ENCODE data around the gene PIP5KL1.
A peak's percentile ranks its signal among the peaks of the same experiment; 100 is the strongest.

Gene PIP5KL1

GRCh38 chr9:127949827-127950512 is 19.4 kb upstream of the PIP5KL1 start:
- DNase-seq: no peak

- no peak for DNase-seq
Measured at GRCh38 chr9:127947841-127948710, 17.5 kb upstream of the PIP5KL1 start.

DNA sequence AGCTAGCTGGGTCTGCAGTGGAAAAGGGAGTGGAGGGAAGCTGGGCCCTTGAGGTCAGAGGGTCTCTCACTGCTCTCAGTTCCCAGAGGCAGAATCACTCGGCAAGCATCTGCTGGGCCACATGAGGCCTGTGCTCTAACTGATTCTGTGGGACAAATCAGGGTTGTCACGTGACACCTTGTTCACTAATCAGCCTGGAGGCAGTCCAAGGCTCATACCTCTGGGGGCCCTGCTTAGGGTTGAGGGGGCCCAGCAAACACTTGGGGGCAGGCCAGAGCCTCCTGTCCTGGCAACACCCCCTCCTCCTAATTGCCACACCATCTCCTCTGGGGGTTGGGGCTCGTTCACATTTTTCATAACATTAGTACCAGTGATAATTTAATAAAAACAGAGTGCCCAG is 16.2 kb upstream of the PIP5KL1 start:
- DNase-seq: no peak

DNA sequence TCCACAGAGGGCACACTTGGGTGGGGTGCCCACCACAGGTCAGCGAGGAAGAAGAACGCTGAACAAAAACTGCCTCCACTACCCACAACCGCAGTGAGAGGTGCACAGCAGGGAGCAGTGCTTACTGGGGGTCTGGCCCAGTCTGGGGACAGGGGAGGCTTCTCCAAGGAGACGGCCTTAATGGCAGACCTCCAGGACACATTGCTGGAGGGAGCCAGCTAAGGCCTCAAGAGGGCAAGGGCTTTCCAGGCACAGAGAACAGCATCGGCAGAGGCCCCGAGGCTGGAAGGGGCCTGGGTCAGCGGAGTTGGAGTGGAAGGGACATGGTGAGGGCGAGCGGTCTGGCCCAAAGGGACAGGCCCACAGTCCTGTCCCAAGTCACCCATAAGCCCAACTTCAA is 15.4 kb upstream of the PIP5KL1 start:
- no peak for DNase-seq

DNA sequence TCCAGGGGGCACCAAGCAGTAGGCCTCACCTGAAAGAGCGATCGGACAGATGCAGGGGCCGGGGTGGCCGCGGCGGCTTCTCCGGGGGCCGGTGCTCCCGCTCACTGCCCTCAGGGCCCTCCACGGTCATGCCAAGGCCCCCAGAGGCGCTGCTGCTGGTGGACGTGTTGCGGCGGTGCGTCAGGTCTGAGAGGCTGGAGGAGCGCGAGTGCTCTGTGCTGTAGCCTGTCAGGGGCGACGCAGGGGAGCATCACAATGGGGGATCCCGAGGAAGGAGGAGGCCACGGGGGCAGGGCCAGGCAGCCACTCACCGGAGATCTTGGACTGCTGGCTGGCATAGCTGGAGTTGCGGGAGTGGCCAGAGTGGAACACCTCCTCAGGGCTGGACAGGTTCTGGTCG is 14.8 kb upstream of the PIP5KL1 start:
- DNase-seq: no peak

DNA sequence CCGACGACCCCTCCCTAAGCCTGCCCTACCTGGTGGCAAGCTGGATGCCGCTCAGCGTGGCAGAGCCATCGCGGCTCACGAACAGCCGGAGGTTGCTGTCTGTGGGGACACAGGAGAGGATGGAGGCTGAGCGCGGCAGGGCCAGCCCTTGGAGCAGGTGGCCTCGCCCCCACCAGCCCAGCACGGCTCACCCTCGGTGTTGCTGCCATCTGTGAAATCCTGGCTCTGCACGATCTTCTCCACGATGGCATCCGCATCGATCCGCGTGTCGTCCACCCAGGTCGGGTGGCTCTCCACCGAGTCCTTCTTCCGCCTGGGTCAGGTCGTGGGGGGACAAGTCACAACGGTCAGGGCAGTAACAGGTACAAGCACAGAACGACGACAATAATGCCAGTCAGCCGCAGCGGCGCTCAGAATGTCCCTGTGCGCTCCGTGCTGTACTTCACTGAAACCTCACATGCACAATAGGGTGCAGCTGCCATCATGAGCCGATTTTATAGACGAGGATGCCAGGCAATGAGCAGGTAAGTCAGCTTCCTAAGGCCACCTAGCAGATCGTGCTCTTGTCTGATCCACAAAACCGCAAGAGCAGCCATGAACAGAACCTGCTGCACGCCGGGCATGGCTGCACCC is 14.1 kb upstream of the PIP5KL1 start:
- DNase-seq: no peak

DNA sequence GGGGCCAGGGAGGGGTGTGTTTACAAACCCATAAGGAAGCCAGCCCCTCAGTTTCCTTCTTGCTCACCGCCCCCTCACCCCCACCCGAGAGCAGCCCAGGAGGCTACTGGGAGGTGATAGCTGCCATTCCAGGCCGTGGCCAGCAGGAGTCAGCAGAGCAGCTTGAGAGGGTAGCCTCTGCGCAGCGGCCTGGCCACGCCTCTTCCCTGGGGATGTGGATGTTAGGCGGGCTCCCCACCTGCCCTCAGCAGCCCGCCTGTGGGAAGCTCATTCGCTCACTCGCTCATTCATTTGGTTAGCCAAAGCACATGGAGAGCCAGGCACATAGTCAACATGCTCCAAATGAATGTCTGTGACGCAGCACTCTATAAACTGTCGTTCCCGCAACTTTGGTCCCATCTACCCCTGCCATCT is 13.2 kb upstream of the PIP5KL1 start:
- DNase-seq: peak; percentile 93 to 94 (median 93)

DNA sequence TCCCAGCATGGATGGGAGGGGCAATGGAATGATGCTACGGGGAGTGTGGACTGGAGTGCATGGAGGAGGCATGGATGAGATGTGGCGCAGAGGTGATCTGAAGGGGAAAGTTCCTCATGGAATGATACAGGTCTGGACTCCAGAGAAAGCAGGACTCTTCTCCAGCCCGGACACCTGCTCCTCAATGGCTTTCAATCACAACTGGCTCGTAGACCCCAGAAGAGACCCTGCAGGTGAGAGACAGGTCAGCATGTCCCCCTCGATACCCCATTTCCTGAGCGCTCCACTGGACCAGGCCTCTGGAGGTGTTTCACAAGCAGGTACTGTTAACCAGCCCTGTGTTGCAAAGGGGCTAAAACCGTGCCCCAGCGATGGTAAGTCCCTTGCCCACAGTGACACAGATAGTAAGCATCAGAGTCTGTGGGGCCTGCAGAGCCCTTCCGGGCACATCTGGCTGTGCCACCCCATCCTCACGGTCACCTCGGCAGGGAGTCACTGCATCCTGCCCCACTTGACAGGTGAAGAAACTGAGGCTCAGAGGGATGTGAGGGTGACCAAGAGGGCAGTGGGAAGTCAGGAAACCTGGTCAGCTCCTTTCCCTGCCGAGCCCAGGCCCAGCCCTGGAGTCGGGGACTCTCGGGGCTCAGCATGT is 12.6 kb upstream of the PIP5KL1 start:
- no peak for DNase-seq

DNA sequence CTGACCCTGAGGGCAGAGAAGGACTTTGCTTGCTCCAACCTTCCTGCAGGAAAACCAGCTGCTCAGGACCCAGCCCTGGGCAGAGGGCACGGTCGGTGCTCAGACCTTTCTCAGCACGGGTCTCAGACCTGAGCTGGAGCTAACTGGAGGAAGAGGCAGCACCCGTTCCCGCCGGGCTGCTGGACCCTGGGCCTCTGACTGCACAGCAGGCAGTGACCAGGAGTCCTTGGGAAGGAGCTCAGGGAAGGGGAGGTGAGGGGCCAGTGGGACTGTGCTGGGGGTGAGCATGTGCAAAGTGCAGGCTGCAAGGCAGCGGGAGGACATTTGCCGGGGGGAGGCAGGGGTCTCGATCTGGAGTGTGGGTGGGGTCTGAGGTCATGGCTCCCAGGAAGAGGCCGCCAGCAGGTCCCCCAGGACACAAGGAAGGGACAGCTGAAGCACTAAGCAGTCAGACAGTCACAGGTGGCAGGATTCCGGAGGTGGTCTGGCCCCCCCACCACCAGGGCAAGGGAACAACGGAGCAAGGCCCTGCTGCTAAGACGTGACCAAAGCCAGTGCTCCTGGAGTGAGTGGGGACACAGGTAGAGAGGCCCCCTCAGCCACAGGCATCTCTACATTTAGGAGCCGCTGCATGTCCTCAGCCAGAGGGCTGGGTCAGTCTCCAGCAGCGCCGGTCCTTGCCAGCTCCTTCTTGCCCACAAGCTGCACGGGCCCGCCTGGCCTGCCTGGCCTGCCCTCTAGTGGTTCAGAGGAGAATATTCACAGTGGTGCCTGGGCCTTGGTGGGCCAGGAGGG is 11.8 kb upstream of the PIP5KL1 start:
- peak; percentile 60 to 79 (median 78) for DNase-seq

- DNase-seq: no peak
Measured at GRCh38 chr9:127941961-127942215, 11.3 kb upstream of the PIP5KL1 start.

DNA sequence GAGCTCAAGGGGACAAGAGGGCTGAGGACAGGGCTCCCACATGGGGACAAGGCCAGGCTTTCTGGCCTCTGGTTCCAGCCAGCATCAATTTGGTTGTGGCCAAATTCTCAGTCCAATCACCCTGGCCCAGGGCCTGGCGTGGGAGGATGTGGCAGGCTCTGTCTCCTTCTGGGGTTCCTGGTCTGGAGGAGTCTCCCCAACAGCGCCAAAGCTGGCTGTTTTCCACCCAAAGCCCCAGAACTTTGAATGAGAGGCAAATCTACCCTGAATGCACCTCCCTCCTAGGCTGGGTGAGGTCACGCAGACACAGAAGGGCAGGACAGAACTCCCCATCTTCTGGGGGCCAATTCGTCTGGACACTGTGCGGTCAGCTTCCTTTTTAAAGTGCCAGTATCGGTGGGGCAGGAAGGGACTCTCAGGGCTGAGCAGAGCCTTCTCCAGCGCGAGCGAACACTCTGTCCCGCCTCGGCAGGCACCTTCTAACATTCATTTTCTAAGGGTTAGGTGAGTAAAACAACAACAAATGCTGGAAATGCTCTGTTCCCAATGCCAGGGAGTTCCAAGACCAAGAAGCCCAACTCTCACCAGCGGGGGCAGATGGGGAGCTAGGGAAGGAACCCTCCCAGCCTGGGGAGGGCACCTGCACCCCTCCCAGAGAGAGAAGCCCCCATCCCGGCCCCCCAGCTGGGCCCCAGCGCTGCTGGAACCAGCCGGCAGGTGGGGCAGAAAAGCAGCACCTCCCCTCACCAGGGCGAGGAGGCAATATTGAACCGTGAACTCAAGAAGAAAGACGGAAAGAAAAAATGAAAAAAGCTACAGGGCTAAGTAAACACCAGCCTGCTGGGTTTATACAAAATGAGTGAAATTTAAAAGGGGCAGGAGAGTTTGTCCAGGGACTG is 10.7 kb upstream of the PIP5KL1 start:
- DNase-seq: no peak

GRCh38 chr9:127940593-127940992 is 10.0 kb upstream of the PIP5KL1 start:
- DNase-seq: no peak

DNA sequence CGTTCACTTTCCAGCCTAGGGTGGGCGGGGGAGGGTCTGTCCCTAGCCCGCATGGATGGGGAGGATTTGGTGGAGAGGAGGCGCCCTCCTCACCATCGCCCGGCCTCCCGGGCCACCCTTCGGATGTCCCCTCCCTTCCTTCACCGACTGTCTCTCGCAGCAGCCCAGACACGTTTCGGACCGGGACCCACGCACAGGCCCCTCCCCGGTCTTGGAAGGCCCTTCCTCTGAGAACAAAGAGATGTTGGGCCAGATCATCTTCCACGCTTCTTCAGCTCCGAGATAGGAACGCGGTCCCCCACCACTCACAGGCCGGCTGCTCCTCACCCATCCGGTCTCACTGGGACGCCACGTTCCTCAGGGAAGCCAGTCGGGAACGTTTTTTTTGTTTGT is 7.7 kb upstream of the PIP5KL1 start:
- DNase-seq: no peak

DNA sequence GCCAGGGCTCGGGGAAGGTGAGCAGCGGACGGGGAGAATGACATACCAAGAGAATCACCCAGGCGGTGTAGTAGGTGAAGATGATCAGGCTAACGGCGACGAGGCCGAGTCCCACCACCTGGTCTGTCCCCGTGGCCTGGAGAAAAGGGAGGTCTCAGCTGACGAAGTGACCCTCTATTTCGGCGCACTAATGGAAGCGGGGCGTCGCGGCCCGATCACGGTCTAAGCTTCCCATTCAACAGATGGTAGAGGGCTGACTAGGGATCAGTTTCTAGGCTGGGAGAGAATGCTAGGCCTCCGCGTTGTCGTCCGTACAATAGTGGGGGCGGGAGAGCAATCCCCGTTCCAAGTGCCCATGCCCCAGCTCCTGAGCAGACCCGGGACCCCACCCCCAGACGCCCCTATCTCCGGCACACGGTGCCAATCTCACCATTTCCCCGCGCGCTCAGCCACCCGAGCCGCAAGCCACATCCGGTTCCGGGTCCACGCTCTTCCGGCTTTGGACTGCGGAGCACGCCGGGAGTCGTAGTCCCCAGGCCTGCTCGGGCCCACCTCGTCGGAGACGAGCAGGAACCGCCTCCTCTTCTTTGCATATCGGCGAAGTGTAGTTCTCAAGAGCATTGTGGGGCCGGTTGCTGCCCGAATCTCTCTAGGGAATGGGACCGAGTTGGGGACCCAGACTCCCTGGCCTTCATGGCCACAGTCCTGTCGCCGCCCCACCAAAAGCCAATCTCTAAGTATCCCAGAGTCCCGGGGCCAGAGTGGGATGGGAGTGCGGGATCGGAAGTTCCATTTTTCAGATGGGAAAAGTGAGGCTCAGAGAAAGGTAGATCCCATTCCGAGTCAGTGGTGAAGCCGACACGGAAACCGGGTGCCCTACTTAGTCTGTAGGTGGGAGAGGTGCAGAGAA is 7.1 kb upstream of the PIP5KL1 start, which contains the start of gene DPM2:
DPM2 (minus strand) TSS at position 467 of the 910 bp plus-strand sequence; CDS start at position 433, 34 bp downstream.
- peak; percentile 85 to 91 (median 87) for DNase-seq

GRCh38 chr9:127937056-127937387 is 6.4 kb upstream of the PIP5KL1 start:
- DNase-seq: peak in 1 of 3 donors; percentile 18

DNA sequence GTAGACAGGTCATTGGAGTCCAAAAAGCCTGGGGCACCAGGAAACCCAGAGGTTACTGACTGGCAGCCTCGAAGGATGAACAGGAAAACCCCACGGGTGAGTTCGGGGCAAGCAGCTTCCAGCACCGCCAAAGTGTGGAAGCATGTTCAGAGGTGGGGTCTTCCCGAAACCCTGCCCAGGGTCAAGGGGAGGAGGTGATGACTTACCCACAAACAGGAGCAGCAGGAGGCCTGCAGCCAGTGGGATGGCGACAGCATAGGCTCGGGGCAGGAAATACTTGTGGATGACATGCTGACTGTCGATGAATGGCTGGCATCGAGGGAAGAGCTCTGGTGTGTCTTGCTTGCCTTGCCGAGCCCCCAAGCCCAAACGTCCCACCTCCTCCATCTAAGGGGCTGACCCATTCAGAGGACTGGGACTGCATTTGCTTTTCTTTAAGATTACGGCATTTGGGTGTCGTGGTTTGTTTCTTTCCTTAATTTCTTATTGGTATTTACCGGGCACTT is 5.8 kb upstream of the PIP5KL1 start:
- DNase-seq: no peak

DNA sequence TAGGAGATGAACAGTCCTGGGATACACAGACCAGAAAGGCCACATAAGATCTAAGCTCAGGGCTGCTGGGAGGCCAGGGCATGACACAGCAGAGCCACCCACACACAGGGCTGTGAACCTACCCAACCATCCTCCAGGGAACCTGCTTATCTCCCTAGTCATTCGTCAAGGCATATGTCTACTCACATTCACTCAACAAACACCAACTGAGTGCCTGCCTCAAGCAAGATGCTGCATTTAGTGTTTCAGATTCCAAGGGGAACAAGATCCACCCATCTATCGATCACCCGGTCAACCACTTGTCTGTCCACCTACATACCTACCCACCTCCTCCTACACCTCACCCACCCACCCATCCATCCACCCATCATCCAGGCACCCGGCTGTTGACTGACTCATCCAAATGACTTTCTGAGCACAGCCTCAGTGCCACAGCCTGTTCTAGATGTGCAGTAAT is 5.2 kb upstream of the PIP5KL1 start:
- peak in 1 of 3 donors; percentile 37 for DNase-seq

GRCh38 chr9:127934986-127935385 is 4.4 kb upstream of the PIP5KL1 start:
- no peak for DNase-seq

- no peak for DNase-seq
Measured at GRCh38 chr9:127934248-127934647, 3.7 kb upstream of the PIP5KL1 start.

Data from suppressor macrophage treated with lipopolysaccharide for 1 hour (primary cell).